ENCODE results near the gene ZEB2. TPM values are rescaled to one million over a fixed set of nuclear protein-coding genes. Genes with fewer than 3 reads are reported as not detected.

The ZEB2 gene
- total and polyA plus RNA-seq, 10 of the 15 experiments (the other 5 are each of a cell fraction or from before 2014, with no cell fraction given), result 0.14 to 3.2 (median 0.84) TPM

DNA sequence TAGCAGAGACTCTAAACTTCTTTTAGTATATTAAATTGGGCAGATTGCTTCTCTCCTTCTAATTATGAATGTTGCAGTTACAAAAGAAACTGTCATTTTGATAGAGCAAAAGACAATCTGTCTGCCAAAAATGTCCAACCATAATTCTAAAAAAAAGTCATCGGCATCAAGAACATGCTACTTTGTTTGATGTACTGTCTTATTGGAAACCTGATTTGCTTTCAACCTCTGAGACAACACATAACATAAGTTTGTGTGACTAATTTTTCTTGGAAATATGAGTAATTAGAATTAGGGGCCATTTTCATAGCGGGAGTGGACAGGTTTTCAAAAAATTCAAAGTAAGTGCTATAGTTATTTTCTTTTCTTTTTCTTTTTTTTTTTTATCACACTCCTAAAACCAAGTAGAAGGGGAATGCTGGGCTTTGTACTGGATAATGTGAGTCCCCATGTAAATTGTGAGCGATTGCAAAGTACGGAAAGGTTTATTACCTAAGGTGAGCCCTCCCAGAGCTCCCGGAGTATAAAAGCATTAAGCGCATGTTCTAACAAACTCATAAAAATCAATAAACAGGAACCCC lies 59.1 kb downstream of the ZEB2 start:
- intact Hi-C loops (cut with micrococcal nuclease; ENCODE audit: unreplicated experiment) (no loop called here), in situ Hi-C loops (cut with MboI) (no loop called here)
- no peaks in the 10 kb centered on the region for H3K4me1 ChIP-seq (ENCODE audit: control insufficient read depth, insufficient read depth, low read length)
- H3K4me3 ChIP-seq, result no peak overlapping the region
- ATAC-seq (no peak), DNase-seq (ENCODE audit: low read depth, low spot score) (no peak), FAIRE-seq (no peak)
- H3K27ac ChIP-seq (ENCODE audit: control insufficient read depth, insufficient read depth), result no peak overlapping the region
- ChIA-PET CTCF (no interaction called here), SMC1A (ENCODE audit: uncharacterized antibody, unreplicated experiment) (interaction anchor here (2.5 kb wide), 1 partner anchor 9 kb away, joined by 6 read pairs; no protein-coding TSS in a partner anchor), RAD21 (ENCODE audit: unreplicated experiment) (no interaction called here), POLR2A (no interaction called here)
- H3K36me3 ChIP-seq (ENCODE audit: control insufficient read depth in 2 of 2, insufficient read depth in 2 of 2, low read length in 1 of 2), result no peaks in the 10 kb centered on the region
- H3K9me3 ChIP-seq (replicated peaks; ENCODE audit: control insufficient read depth, insufficient read depth, low read length), result no peaks in the 10 kb centered on the region; the same call in 2 of the 3 replicates
- H4K20me1 ChIP-seq (ENCODE audit: control insufficient read depth, insufficient read depth), result no peaks in the 10 kb centered on the region
- no peak overlapping the region for H3K9ac ChIP-seq (ENCODE audit: control insufficient read depth, insufficient read depth, low read length)
- no peak overlapping the region for H2AFZ ChIP-seq (ENCODE audit: control insufficient read depth, low read depth, low read length)
- no TSS peak for BruUV-seq (replicated peaks)
- peaks cover 0 to 2% of the 10 kb centered on the region in 2 experiments; a peak in 3 of 4 replicates for H3K27me3 ChIP-seq (replicated peaks in 1 of 2; ENCODE audit: control insufficient read depth in 2 of 2, insufficient read depth in 2 of 2, low read length in 1 of 2)
- H3K4me2 ChIP-seq (ENCODE audit: control insufficient read depth, insufficient read depth), result no peak overlapping the region
- TF ChIP-seq SREBF2 (IDR thresholded peaks at IDR 0.05; ENCODE audit: low read length), result no peak
- no peak for TF ChIP-seq NFIC (IDR thresholded peaks at IDR 0.05; ENCODE audit: low read depth, low read length)
- TF ChIP-seq EGR1 (IDR thresholded peaks at IDR 0.05; ENCODE audit: borderline replicate concordance in 1 of 2, low read depth in 2 of 2, low read length in 2 of 2), result no peak
- TF ChIP-seq HDGF (IDR thresholded peaks at IDR 0.05), result no peak
- H3K79me2 ChIP-seq (ENCODE audit: control insufficient read depth, insufficient read depth, low read length), result no peaks in the 10 kb centered on the region
- WGBS (ENCODE audit: insufficient coverage, insufficient replicate concordance, low lambda C conversion rate, missing lambda C conversion rate), result 88% methylated on average over 6 of the region's 6 CpGs

- Histone ChIP-seq H2AFZ (ENCODE audit: control insufficient read depth, low read depth, low read length) (no peak overlapping the region), H3K27ac (ENCODE audit: control insufficient read depth, insufficient read depth) (no peak overlapping the region), H3K36me3 (ENCODE audit: control insufficient read depth in 2 of 2, insufficient read depth in 2 of 2, low read length in 1 of 2) (no peaks in the 10 kb centered on the region), H3K79me2 (ENCODE audit: control insufficient read depth, insufficient read depth, low read length) (no peaks in the 10 kb centered on the region), H3K27me3 (replicated peaks in 1 of 2; ENCODE audit: control insufficient read depth in 2 of 2, insufficient read depth in 2 of 2, low read length in 1 of 2) (peaks cover 0 to 2% of the 10 kb centered on the region in 2 experiments; a peak in 3 of 4 replicates), H3K9me3 (replicated peaks; ENCODE audit: control insufficient read depth, insufficient read depth, low read length) (no peaks in the 10 kb centered on the region), H3K4me2 (ENCODE audit: control insufficient read depth, insufficient read depth) (no peak overlapping the region), H3K4me1 (ENCODE audit: control insufficient read depth, insufficient read depth, low read length) (no peaks in the 10 kb centered on the region; the same call in 1 of the 2 replicates), H3K9ac (ENCODE audit: control insufficient read depth, insufficient read depth, low read length) (no peak overlapping the region), H4K20me1 (ENCODE audit: control insufficient read depth, insufficient read depth) (no peaks in the 10 kb centered on the region), H3K4me3 (no peak overlapping the region)
- ChIA-PET RAD21 (ENCODE audit: unreplicated experiment) (interaction anchor here (1.0 kb wide), 1 partner anchor 9 kb away, joined by 3 read pairs; no protein-coding TSS in a partner anchor), SMC1A (ENCODE audit: uncharacterized antibody, unreplicated experiment) (interaction anchor here (1.0 to 2.6 kb wide), 3 partner anchors 10 to 120 kb away, joined by 3 to 9 read pairs (median 6); no protein-coding TSS in a partner anchor), CTCF (interaction anchor here (2.4 kb wide), 1 partner anchor 11 kb away, joined by 14 read pairs; no protein-coding TSS in a partner anchor), POLR2A (no interaction called here)
- FAIRE-seq (no peak), DNase-seq (ENCODE audit: low read depth, low spot score) (no peak), ATAC-seq (peak; percentile 46)
- intact Hi-C loops (cut with micrococcal nuclease; ENCODE audit: unreplicated experiment) (no loop called here), in situ Hi-C loops (cut with MboI) (no loop called here)
- TF ChIP-seq KDM1A (IDR thresholded peaks at IDR 0.05; ENCODE audit: borderline replicate concordance) (no peak), IRF5 (IDR thresholded peaks at IDR 0.05; ENCODE audit: borderline replicate concordance) (no peak), EGR1 (IDR thresholded peaks at IDR 0.05; ENCODE audit: borderline replicate concordance in 1 of 2, low read depth in 2 of 2, low read length in 2 of 2) (no peak), GABPA (IDR thresholded peaks at IDR 0.05; ENCODE audit: low read depth) (no peak)
- TF ChIP-seq, protein P1, sequence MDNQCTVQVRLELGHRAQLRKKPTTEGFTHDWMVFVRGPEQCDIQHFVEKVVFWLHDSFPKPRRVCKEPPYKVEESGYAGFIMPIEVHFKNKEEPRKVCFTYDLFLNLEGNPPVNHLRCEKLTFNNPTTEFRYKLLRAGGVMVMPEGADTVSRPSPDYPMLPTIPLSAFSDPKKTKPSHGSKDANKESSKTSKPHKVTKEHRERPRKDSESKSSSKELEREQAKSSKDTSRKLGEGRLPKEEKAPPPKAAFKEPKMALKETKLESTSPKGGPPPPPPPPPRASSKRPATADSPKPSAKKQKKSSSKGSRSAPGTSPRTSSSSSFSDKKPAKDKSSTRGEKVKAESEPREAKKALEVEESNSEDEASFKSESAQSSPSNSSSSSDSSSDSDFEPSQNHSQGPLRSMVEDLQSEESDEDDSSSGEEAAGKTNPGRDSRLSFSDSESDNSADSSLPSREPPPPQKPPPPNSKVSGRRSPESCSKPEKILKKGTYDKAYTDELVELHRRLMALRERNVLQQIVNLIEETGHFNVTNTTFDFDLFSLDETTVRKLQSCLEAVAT (IDR thresholded peaks at IDR 0.05), result no peak
- BruUV-seq (replicated peaks), result no TSS peak
- WGBS (ENCODE audit: insufficient coverage, insufficient replicate concordance, low lambda C conversion rate, missing lambda C conversion rate), result 52% methylated on average over 5 of the region's 5 CpGs
Measured at GRCh38 chr2:144459937-144460336, 60.0 kb downstream of the ZEB2 start.

Data from GM12878 (cell line).